Body of pancreas (tissue), 4 donors: ENCODE results near the gene IER3IP1.

ENCODE experiments used
- POLR2A ChIP-seq, 3 donors: fragments of 450-650 bp; IDR thresholded peaks; one replicate each; pipeline ENCODE4 v1.6.1; 2016; ENCODE audit warnings: antibody characterized with exemption in 3 of 3, mild to moderate bottlenecking in 2 of 3
- TF ChIP-seq, protein P1 (sequence below), 7 experiments: fragments of 450-650 bp in 4 of 7; fragments of 200-600 bp in 3 of 7; sonication (generic) in 3 of 7; IDR thresholded peaks; one replicate each; pipeline ENCODE4 v1.5.1; 2016 to 2019; ENCODE audit warnings: antibody characterized with exemption in 7 of 7

- no peak for TF ChIP-seq POLR2A (IDR thresholded peaks at IDR 0.05)
- TF ChIP-seq, protein P1, sequence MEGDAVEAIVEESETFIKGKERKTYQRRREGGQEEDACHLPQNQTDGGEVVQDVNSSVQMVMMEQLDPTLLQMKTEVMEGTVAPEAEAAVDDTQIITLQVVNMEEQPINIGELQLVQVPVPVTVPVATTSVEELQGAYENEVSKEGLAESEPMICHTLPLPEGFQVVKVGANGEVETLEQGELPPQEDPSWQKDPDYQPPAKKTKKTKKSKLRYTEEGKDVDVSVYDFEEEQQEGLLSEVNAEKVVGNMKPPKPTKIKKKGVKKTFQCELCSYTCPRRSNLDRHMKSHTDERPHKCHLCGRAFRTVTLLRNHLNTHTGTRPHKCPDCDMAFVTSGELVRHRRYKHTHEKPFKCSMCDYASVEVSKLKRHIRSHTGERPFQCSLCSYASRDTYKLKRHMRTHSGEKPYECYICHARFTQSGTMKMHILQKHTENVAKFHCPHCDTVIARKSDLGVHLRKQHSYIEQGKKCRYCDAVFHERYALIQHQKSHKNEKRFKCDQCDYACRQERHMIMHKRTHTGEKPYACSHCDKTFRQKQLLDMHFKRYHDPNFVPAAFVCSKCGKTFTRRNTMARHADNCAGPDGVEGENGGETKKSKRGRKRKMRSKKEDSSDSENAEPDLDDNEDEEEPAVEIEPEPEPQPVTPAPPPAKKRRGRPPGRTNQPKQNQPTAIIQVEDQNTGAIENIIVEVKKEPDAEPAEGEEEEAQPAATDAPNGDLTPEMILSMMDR (IDR thresholded peaks at IDR 0.05), result no peak
Measured at GRCh38 chr18:47150824-47151366, 25.3 kb downstream of the IER3IP1 start.
